AG04450 (cell line): ENCODE data around the gene BTBD9. TPM values are rescaled to one million over a fixed set of nuclear protein-coding genes. Genes with fewer than 3 reads are reported as not detected.

Source experiments
- CTCF ChIA-PET: fragments of 300-600, 350-600 bp; formaldehyde crosslinking; extraction: SDS; loops from one replicate; lab custom pipeline; 2022; ENCODE audit warnings: antibody characterized with exemption, inconsistent platforms; lab: Charles Lee
- POLR2A ChIA-PET: fragments of 350-600 bp; formaldehyde crosslinking; extraction: SDS; loops from one replicate; lab custom pipeline; 2021; ENCODE audit warnings: antibody characterized with exemption, inconsistent platforms; lab: Yijun Ruan, JAX
- DNase-seq: peaks from one replicate; pipeline ENCODE4 v3.0.0-alpha.2; 2011; ENCODE audit warnings: low read depth, low spot score
- H3K27ac ChIP-seq: one replicate; pipeline ENCODE4 v1.5.1; 2012; ENCODE audit warnings: low read depth, low read length, control low read depth
- H3K27me3 ChIP-seq: one replicate; pipeline ENCODE4 v1.6.0; 2012; ENCODE audit warnings: low read length; ENCODE audit not compliant: control insufficient read depth, insufficient read depth
- H3K4me3 ChIP-seq: 2 replicates; pipeline ENCODE4 v1.5.1; 2011; ENCODE audit warnings: mild to moderate bottlenecking, low read depth, low read length, control low read depth
- H3K9me3 ChIP-seq: 2 replicates; pipeline ENCODE4 v1.5.1; 2012; ENCODE audit warnings: low read length; ENCODE audit not compliant: control insufficient read depth, insufficient read depth
- CTCF ChIP-seq: IDR thresholded peaks from 2 replicates; pipeline ENCODE4 v1.5.1; 2011; ENCODE audit warnings: low read depth, low read length, control low read depth, inconsistent platforms
- polyA plus RNA-seq: library from polyadenylated mRNA; depleted of rRNA; stranded (reverse); fragments of >200 nt; gene quantifications from 2 replicates; pipeline ENCODE4 v1.2.3, GENCODE V29; 2011

BTBD9 gene
- polyA plus RNA-seq, 1 experiment, result 7.2 TPM

- POLR2A ChIA-PET, result no interaction called here
- DNase-seq, result no peak
- CTCF ChIA-PET, result no interaction called here
- Histone ChIP-seq H3K9me3 (no peaks in the 10 kb centered on the region), H3K27ac (no peak overlapping the region), H3K4me3 (no peak overlapping the region), H3K27me3 (no peaks in the 10 kb centered on the region)
- TF ChIP-seq CTCF, result no peak
Measured at GRCh38 chr6:38319256-38320212, 320.2 kb downstream of the BTBD9 start.

- no peak for TF ChIP-seq CTCF
- DNase-seq, result no peak
- ChIA-PET CTCF (no interaction called here), POLR2A (no interaction called here)
- Histone ChIP-seq H3K27ac (no peak overlapping the region), H3K9me3 (no peaks in the 10 kb centered on the region), H3K27me3 (no peaks in the 10 kb centered on the region), H3K4me3 (no peak overlapping the region)
Measured at GRCh38 chr6:38316099-38316868, 323.4 kb downstream of the BTBD9 start.

- no peak for DNase-seq
- H3K27ac ChIP-seq, result no peak overlapping the region
- POLR2A ChIA-PET, result no interaction called here
- H3K4me3 ChIP-seq, result no peak overlapping the region
- H3K9me3 ChIP-seq, result no peaks in the 10 kb centered on the region
- no peak for TF ChIP-seq CTCF
- H3K27me3 ChIP-seq, result no peaks in the 10 kb centered on the region
- CTCF ChIA-PET, result no interaction called here
Measured at GRCh38 chr6:38311201-38311600, 328.5 kb downstream of the BTBD9 start.

- Histone ChIP-seq H3K27me3 (no peaks in the 10 kb centered on the region), H3K9me3 (no peaks in the 10 kb centered on the region), H3K4me3 (no peak overlapping the region), H3K27ac (no peak overlapping the region)
- DNase-seq, result no peak
- ChIA-PET CTCF (no interaction called here), POLR2A (no interaction called here)
- no peak for TF ChIP-seq CTCF
Measured at GRCh38 chr6:38310061-38310460, 329.7 kb downstream of the BTBD9 start.

- Histone ChIP-seq H3K27ac (no peak overlapping the region), H3K9me3 (no peaks in the 10 kb centered on the region), H3K4me3 (no peak overlapping the region), H3K27me3 (no peaks in the 10 kb centered on the region)
- DNase-seq, result no peak
- ChIA-PET CTCF (interaction anchor here (1.5 kb wide), 1 partner anchor 186 kb away, joined by 5 read pairs; no protein-coding TSS in a partner anchor), POLR2A (no interaction called here)
- TF ChIP-seq CTCF, result no peak
Measured at GRCh38 chr6:38307740-38308139, 332.0 kb downstream of the BTBD9 start.
